Activated gamma-delta T cell (primary cell): ENCODE measurements around the gene CTDNEP1.
"Not testable (repeated sequence)": the region's sequence is repeated elsewhere in the genome, so short reads cannot be mapped to it uniquely, and the experiment has no call there.

Experiments used
- DNase-seq: peaks from one replicate; lab custom pipeline; 2025; lab: John Stamatoyannopoulos, UW

Gene CTDNEP1

GRCh38 chr17:7248796-7249195 is 2.7 kb downstream of the CTDNEP1 start:
- DNase-seq: no peak

- no peak for DNase-seq
Observed at GRCh38 chr17:7246779-7247178, 4.8 kb downstream of the CTDNEP1 start.

GRCh38 chr17:7243838-7244237 is 7.7 kb downstream of the CTDNEP1 start:
- not testable (repeated sequence) for DNase-seq

- no peak for DNase-seq
Observed at GRCh38 chr17:7243453-7243729, 8.1 kb downstream of the CTDNEP1 start.

- peak; percentile 85 for DNase-seq
Observed at GRCh38 chr17:7242717-7243452, 8.6 kb downstream of the CTDNEP1 start.

- peak; percentile 74 for DNase-seq
Observed at GRCh38 chr17:7241783-7242716, 9.5 kb downstream of the CTDNEP1 start, which contains the start of gene GABARAP. TSS of gene GABARAP (minus strand) at chr17:7242449. CDS start at chr17:7242330, 119 bp downstream.

- no peak for DNase-seq
Observed at GRCh38 chr17:7241090-7241733, 10.3 kb downstream of the CTDNEP1 start.

GRCh38 chr17:7240375-7240774 is 11.2 kb downstream of the CTDNEP1 start:
- DNase-seq: no peak

- peak; percentile 97 for DNase-seq
Observed at GRCh38 chr17:7239091-7240027, 12.2 kb downstream of the CTDNEP1 start, which contains the start of gene PHF23. TSS of gene PHF23 (minus strand) at chr17:7239457. CDS start at chr17:7239279, 178 bp downstream.

GRCh38 chr17:7238420-7239090 is 13.0 kb downstream of the CTDNEP1 start:
- no peak for DNase-seq

- peak; percentile 57 for DNase-seq
Observed at GRCh38 chr17:7237761-7238419, 13.6 kb downstream of the CTDNEP1 start.

- DNase-seq: no peak
Observed at GRCh38 chr17:7237266-7237760, 14.2 kb downstream of the CTDNEP1 start.

GRCh38 chr17:7236808-7237207 is 14.7 kb downstream of the CTDNEP1 start:
- no peak for DNase-seq

- no peak for DNase-seq
Observed at GRCh38 chr17:7235693-7236665, 15.6 kb downstream of the CTDNEP1 start.

- peak; percentile 84 for DNase-seq
Observed at GRCh38 chr17:7234083-7234951, 17.2 kb downstream of the CTDNEP1 start, which contains the start of gene DVL2. TSS of gene DVL2 (minus strand) at chr17:7234517. CDS start at chr17:7234262, 255 bp downstream.

GRCh38 chr17:7233701-7234082 is 17.8 kb downstream of the CTDNEP1 start:
- DNase-seq: no peak

- DNase-seq: no peak
Observed at GRCh38 chr17:7232114-7232513, 19.4 kb downstream of the CTDNEP1 start.

GRCh38 chr17:7229504-7229903 is 22.0 kb downstream of the CTDNEP1 start:
- DNase-seq: no peak
